ENCODE results near the gene RDX. TPM values are rescaled to one million over a fixed set of nuclear protein-coding genes. Genes with fewer than 3 reads are reported as not detected.

RDX gene
- total RNA-seq, 1 donor from 2014 or later, result 128 TPM

GRCh38 chr11:110173811-110174644 is 122.4 kb downstream of the RDX start:
- DNase-seq (ENCODE audit: low spot score), result peak; percentile 88

- DNase-seq (ENCODE audit: low spot score), result no peak
Observed at GRCh38 chr11:110172468-110173065, 123.8 kb downstream of the RDX start.

GRCh38 chr11:110169738-110170137 is 126.7 kb downstream of the RDX start:
- DNase-seq (ENCODE audit: low spot score), result no peak

GRCh38 chr11:110168033-110168803 is 128.2 kb downstream of the RDX start:
- no peak for DNase-seq (ENCODE audit: low spot score)

GRCh38 chr11:110165039-110165925 is 131.1 kb downstream of the RDX start:
- DNase-seq (ENCODE audit: low spot score), result peak; percentile 57

- no peak for DNase-seq (ENCODE audit: low spot score)
Observed at GRCh38 chr11:110162216-110162615, 134.2 kb downstream of the RDX start.

GRCh38 chr11:110161061-110161460 is 135.4 kb downstream of the RDX start:
- no peak for DNase-seq (ENCODE audit: low spot score)

- DNase-seq (ENCODE audit: low spot score), result no peak
Observed at GRCh38 chr11:110160437-110160836, 136.0 kb downstream of the RDX start.

- no peak for DNase-seq (ENCODE audit: low spot score)
Observed at GRCh38 chr11:110160016-110160415, 136.4 kb downstream of the RDX start.

GRCh38 chr11:110159476-110159875 is 136.9 kb downstream of the RDX start:
- no peak for DNase-seq (ENCODE audit: low spot score)

- no peak for DNase-seq (ENCODE audit: low spot score)
Observed at GRCh38 chr11:110158317-110159200, 137.9 kb downstream of the RDX start.

GRCh38 chr11:110156503-110156902 is 139.9 kb downstream of the RDX start:
- DNase-seq (ENCODE audit: low spot score), result no peak

GRCh38 chr11:110153474-110153873 is 142.9 kb downstream of the RDX start:
- DNase-seq (ENCODE audit: low spot score), result no peak

GRCh38 chr11:110152199-110152598 is 144.2 kb downstream of the RDX start:
- DNase-seq (ENCODE audit: low spot score), result no peak

GRCh38 chr11:110148775-110149744 is 147.4 kb downstream of the RDX start:
- DNase-seq (ENCODE audit: low spot score), result no peak

- no peak for DNase-seq (ENCODE audit: low spot score)
Observed at GRCh38 chr11:110147962-110148709, 148.3 kb downstream of the RDX start.

- DNase-seq (ENCODE audit: low spot score), result no peak
Observed at GRCh38 chr11:110141812-110142211, 154.6 kb downstream of the RDX start.

GRCh38 chr11:110134110-110134509 is 162.3 kb downstream of the RDX start:
- no peak for DNase-seq (ENCODE audit: low spot score)

Measured in mesenteric fat pad (tissue), 1 donor.